CD4-positive, alpha-beta T cell treated with Interleukin-6 at 100 ng/mL for 8 hours (primary cell): ENCODE results near the gene ALKBH6.
"Not testable (repeated sequence)": the region's sequence is repeated elsewhere in the genome, so short reads cannot be mapped to it uniquely, and the experiment has no call there.

Experiments used
- DNase-seq: peaks from one replicate; pipeline ENCODE4 v3.0.0-alpha.2; 2020; ENCODE audit warnings: mixed read lengths, low spot score

The ALKBH6 gene

GRCh38 chr19:36014012-36014924, at the start of gene ALKBH6:
Gene ALKBH6 (minus strand): TSS chr19:36014213. CDS start chr19:36013397, 816 bp downstream.
- DNase-seq: peak; percentile 99

GRCh38 chr19:36061367-36061766, 47.4 kb upstream of the ALKBH6 start:
- DNase-seq: no peak

DNA sequence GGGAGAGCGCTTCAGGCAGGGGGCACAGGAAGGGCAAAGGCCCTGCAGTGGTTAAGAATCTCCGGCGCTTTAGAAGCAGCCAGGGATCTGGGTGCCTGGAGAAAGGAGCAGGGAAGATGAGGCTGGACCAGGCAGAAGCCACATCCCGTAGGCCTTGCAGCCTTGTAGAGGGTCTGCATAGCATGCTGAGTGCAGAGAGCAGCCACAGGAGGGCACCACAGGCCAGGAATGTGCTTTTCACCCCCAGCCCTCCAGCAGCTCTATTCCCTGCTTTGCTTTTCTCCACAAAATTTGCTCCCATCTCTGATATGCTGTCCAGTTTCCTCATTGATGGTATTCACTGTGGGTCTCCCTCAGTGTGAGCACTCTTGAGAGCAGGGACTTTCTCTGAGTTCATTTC, 46.4 kb upstream of the ALKBH6 start:
- no peak for DNase-seq

- no peak for DNase-seq
Measured at GRCh38 chr19:36059180-36059910, 45.3 kb upstream of the ALKBH6 start.

DNA sequence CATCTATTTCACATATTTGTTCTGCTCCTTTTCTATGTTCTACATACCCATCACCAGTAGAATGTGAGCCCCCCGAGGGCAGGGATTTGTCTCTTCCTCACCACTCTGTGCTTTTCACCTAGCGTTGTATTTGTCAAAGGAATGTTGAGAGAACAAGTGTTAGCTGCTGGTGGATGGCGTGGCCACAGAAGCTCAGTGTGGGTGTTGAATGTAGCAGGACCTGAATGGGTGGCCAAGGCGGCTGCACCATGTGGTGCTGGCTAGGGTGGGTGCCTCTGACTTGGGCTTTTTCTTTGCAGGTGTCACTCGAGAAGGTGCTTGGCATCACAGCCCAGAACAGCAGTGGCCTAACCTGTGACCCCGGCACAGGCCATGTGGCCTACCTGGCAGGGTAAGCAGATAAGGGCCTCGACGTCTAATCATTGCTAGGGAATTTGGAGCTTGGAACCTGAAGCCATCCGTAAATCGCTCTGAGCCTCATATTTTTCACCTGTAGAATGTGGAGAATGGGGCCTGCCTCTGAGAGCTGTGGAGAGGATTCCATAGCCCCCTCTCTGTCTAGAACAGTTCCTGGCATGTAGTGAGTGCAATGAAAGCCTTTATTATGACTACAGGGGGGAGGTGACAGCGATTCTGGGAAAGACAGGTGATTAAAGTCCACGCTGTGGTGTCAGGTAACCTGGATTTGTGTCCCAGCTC, 44.6 kb upstream of the ALKBH6 start:
- no peak for DNase-seq

- DNase-seq: peak; percentile 90
Measured at GRCh38 chr19:36054733-36055686, 41.0 kb upstream of the ALKBH6 start, which contains the start of gene WDR62. Gene WDR62 (plus strand): TSS chr19:36054897. CDS start chr19:36054972, 75 bp downstream.

DNA sequence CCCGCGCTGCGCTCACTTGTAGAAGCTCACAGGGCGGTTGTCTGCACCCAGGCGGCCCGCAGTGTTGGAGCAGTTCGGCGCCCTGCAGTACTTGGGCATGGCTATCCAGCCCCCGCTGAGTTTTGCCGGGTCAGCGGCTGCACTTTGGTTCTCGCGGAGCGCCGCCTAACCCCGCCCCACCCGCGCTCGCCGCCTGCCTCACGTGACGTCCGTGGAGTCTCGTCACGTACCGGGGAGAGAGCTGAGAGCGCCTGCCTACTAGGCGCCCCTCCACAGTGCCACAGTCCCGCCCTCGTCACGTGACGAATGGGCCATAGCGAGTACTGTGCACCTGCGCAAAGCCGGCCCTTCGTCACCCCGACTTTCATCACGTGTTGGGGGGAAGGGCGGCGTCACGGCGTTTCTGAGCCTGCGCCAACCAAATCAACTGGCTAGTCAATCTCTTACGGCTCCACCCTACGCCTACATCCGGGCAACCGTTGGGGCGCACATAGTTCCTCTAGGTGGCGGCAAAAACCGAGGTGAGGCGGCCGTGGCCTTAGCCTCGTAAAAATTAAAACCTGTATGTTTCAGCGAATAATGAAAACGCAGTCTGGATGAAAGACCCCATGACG, 40.2 kb upstream of the ALKBH6 start, which contains the start of gene THAP8:
Gene THAP8, minus strand, starts transcription at position 167 of the 614 bp plus-strand sequence. Its CDS starts 68 bp downstream, at position 99.
- peak; percentile 100 for DNase-seq

- no peak for DNase-seq
Measured at GRCh38 chr19:36051637-36052036, 37.6 kb upstream of the ALKBH6 start.

DNA sequence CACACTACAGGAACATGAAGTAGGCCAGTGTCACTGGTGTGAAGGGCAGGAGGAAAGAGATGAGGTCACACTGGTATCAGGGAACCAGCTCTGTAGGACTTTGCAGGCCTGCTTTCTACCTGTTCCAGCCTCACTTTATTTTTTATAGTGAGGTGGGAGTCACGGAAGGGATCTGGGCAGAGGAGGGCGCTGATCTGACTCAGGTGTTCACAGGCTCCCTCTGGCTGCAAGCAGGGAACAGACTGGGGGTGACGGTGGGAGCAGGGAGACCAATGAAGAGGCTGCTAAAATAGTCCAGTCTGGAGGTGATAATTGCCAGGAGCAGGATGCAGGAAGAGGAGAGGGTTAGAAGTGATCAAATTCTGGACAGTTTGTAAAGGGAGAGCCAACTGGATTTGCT, 37.2 kb upstream of the ALKBH6 start:
- no peak for DNase-seq

DNA sequence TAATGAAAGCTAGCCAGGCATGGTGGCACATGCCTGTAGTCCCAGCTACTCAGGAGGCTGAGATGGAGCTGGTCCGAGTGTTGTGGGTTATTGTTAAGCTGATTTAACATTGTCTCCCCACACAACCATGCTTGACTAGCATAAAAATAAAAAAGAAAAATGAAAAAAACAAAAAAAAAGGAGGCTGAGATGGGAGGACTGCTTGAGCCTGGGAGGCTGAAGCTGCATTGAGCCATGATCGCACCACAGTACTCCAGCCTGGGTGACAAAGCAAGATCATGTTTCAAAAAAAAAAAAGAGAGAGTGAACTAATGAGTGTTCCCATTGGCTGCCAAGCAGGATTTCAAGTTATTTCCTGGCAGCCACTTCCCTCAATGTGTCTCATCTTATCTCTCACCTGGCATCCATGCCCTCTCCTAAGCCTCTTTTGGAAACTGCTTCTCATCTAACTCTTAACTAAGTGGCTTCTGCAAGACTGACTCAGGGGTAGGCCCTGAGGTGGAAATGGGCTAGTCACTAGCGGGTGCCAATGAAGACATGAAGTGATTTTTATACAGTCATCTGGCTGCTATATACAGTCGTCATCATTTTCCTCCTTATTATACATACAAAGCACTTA, 35.2 kb upstream of the ALKBH6 start:
- no peak for DNase-seq

DNA sequence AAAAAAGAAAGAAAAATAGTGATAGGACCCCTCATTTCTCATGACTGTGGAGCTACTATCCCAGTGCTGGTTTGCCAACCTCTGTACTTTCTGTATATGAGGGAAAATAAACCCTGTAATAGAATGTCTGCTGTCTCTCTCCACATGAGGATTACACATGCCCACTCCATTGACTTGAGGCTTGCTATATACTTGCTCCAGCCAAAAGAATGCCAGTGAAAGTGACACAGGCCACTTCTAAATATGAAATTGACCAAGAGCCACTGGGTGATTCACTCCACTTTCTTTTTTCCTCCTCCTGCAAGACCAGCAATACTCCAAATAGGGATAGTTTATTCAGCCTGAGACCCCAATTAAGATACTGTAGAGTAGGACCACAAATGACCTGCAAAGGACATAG, 33.8 kb upstream of the ALKBH6 start:
- no peak for DNase-seq

DNA sequence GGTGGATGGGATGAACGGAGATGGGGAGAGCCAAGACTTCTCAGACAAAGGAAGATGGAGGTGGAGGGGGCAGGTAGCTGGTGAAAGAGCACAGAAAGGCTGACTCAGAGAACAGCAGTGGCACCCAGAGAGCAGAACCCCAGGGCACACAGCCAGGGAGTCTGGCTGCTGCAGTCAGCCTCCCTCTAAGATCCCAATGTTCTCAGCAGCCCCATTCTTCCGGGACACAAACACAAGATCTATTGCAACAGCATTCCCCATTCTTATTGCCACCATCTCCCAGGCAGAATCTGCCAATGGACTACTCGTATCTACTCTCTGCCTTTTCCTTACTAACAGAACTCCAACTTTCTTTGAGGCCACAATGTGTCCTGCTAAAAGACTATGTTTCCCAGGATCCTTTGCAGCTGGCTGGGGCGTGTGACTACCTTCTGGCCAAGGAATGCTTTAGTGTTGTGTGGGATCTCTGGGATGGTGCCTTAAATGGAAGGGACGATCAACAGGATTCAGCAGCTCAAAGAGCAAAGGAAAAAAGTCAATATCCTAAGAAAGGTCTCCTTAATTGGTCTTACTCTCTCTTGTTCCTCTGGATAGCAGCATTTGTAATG, 32.5 kb upstream of the ALKBH6 start:
- no peak for DNase-seq

- no peak for DNase-seq
Measured at GRCh38 chr19:36043952-36044351, 29.9 kb upstream of the ALKBH6 start.

- DNase-seq: no peak
Measured at GRCh38 chr19:36041831-36042230, 27.8 kb upstream of the ALKBH6 start.

DNA sequence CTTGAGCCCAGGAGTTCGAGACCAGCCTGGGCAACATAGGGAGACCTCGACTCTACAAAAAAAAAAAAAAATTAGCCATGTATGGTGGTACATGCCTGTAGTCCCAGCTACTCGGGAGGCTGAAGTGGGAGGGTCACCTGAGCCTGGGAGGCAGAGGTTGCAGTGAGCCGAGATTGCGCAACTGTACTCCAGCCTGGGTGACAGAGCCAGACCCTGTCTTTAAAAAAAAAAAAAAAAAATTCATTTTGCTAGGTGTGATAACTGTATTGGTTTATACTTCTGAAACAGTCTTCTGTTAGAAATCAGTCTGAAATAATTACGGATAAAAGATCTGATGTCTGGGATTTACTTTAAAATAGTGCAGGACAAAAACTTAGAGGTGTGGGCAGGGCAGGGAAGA, 27.1 kb upstream of the ALKBH6 start:
- not testable (repeated sequence) for DNase-seq

GRCh38 chr19:36040495-36040894, 26.5 kb upstream of the ALKBH6 start:
- DNase-seq: no peak

- peak; percentile 18 for DNase-seq
Measured at GRCh38 chr19:36032251-36033104, 18.5 kb upstream of the ALKBH6 start, which contains the start of gene CLIP3. Gene CLIP3 (minus strand): TSS chr19:36032873. CDS start chr19:36032357, 516 bp downstream.

- no peak for DNase-seq
Measured at GRCh38 chr19:36031308-36031707, 17.3 kb upstream of the ALKBH6 start.
